ENCODE results near the gene POLR2B.
A peak's percentile ranks its signal among the peaks of the same experiment; 100 is the strongest.
"Not testable (repeated sequence)": the region's sequence is repeated elsewhere in the genome, so short reads cannot be mapped to it uniquely, and the experiment has no call there.

POLR2B gene

DNA sequence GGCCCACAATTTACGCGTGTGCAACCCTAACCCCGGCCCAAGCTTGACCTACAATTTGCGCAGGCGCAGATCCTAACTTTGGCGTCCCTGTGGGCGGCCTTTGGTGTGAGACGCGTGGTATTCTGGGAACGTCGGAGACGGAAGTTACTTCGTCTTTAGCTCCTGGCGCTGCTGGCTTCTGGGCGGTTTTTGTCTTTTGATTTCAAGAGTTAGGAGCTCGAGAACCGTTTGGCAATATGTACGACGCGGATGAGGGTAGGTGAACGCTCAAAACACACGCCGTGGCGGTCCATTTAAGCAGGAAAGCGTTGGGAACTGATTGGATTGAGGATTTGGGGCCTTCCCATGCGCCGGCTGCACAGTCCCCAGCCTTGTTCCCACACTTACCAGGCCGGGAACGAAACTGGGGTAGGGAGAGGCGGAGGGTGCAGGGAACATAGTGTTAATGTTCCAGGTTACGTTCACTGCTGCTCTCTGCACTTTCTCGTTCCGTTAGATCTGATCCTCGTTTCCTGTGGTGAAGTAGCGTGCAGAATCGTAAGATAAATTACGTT is at the start of gene POLR2B:
TSS of gene POLR2B (plus strand) at position 147 of the 554 bp plus-strand sequence. CDS start at position 237, 90 bp downstream.
- peak; percentile 96 for DNase-seq (ENCODE audit: low read depth)

DNA sequence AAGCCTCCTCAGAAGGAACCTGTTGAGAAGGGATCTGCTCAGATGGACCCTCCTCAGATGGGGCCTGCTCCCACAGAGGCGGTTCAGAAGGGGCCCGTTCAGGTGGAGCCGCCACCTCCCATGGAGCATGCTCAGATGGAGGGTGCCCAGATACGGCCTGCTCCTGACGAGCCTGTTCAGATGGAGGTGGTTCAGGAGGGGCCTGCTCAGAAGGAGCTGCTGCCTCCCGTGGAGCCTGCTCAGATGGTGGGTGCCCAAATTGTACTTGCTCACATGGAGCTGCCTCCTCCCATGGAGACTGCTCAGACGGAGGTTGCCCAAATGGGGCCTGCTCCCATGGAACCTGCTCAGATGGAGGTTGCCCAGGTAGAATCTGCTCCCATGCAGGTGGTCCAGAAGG is 48.1 kb upstream of the POLR2B start:
- no peak for DNase-seq (ENCODE audit: low read depth)

DNA sequence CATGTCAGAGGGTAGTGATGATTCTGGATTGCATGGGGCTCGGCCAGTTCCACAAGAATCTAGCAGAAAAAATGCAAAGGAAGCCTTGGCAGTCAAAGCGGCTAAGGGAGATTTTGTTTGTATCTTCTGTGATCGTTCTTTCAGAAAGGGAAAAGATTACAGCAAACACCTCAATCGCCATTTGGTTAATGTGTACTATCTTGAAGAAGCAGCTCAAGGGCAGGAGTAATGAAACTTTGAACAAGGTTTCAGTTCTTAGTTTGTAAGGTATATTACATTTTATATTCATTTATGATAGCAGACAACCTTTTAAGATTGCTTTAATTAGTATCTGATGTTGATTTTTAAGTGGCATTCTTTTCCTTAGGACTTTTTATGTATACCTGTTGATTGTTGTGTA is 46.8 kb upstream of the POLR2B start:
- DNase-seq (ENCODE audit: low read depth): no peak

DNA sequence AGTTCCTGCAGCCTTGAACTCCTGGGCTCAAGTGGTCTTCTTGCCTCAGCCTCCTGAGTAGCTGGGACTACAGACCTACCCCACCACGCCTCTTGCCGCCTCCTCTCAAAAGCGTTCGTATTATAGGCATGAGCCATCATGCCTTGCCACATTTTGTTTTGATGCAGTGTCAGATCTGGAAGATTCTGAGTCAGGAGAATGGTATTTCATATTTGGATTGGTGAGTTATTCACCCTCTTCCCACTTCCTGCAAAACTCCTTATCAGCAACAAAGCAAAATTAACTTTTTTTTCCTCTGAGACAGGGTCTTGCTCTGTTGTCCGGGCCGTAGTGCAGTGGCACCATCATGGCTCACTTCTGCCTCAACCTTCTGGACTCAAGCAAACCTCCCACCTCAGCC is 41.4 kb upstream of the POLR2B start:
- peak; percentile 95 for DNase-seq (ENCODE audit: low read depth)

DNA sequence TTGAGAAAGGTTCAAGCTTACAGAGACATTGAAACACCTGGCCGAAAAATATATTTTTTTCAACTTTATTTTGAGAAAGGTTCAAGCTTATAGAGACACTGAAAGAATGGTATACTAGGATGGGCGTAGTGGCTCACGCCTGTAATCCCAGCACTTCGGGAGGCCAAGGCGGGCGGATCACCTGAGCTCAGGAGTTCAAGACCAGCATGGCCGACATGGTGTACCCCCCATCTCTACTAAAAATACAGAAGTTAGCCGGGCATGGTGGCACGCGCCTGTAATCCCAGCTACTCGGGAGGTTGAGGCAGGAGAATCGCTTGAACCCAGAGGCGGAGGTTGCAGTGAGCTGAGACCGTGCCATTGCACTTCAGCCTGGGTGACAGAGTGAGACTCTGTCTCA is 38.9 kb upstream of the POLR2B start:
- not testable (repeated sequence) for DNase-seq (ENCODE audit: low read depth)

DNA sequence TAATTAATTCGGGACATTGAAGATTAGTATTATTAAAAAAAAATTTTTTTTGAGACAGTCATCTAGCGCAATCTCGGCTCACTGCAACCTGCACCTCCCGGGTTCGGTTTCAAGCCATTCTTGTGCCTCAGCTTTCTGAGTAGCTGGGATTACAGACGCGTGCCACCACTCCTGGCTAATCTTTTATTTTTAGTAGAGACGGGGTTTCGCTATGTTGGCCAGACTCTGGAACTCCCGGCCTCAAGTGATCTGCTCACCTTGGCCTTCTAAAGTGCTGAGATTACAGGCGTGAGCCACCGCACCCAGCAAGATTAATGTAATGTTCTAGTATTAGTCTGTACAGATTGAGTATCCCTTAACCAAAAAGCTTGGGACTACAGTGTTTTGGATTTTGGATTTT is 38.3 kb upstream of the POLR2B start:
- no peak for DNase-seq (ENCODE audit: low read depth)

DNA sequence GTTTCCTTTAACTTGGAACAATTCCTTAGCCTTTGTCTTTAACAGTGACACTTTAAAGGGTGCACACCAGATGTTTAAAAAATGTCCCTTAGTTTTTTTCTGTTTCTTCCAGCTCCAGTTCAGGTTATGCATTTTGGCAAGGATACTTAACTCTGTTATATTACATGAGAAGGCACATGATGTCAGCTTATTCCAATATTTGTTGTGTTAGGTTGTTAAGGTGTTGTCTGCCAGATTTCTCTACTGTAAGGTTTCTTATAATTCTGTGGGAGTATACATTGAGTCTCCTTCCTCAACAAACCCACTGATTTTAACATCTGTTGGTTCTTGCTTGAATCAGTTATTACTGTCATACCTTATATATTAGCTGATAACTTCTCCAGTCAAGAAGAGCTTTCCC is 37.7 kb upstream of the POLR2B start:
- DNase-seq (ENCODE audit: low read depth): no peak

DNA sequence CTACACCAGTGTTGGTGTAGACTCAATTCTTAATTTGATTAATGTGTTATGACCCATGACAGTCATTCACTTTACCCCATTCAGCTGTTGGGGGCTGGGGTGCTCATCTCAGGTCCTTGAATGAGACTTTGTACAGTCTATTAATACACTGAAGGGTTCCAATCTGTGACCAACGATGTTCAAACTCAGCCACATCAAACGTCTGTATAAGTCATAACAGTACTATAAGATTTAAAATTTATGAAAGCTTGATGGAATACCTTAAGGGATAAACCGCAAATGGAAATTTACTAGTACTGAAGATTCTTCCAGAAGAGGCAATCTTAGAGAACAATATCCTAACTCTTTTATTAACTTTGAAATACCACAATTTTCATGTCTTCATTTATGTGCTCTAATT is 37.3 kb upstream of the POLR2B start:
- DNase-seq (ENCODE audit: low read depth): no peak

DNA sequence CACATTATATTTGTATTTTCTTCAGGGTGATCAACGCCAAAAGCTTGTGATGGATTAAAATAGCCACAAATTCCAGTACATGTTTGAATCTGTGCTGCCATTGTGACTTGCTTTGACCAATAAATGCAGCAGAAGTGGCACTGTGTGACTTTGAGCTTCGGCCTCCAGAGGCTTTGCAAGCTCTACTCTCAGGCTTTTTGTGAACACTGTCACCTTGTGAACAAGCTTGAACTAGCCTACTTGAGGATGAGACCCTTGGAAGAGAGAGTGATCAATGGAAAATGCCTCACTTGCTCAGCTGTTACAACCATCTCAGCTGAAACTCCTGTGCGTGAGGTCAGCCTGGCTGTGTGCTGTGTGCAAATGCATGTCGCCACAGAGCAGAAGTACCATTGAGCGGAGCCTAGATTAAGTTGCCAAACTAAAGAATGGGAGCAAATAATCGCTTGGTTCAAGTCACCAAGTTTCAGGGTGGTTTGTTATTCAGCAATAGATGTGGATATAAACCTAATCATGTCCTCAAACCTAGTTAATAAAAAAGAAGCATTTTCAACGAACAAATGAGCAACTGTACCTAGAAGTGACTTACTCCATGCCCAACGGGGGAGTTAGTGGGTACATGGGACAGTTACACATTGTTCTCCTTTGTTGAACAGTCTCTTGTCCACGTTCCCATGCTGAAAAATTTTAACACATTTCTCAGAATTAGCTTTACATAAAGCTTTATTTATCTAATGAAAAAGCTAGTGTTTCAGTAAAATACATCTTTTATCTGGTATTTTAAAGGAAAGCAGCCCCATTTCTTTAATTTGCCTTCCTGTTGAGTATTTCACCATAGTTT is 24.8 kb upstream of the POLR2B start:
- DNase-seq (ENCODE audit: low read depth): no peak

DNA sequence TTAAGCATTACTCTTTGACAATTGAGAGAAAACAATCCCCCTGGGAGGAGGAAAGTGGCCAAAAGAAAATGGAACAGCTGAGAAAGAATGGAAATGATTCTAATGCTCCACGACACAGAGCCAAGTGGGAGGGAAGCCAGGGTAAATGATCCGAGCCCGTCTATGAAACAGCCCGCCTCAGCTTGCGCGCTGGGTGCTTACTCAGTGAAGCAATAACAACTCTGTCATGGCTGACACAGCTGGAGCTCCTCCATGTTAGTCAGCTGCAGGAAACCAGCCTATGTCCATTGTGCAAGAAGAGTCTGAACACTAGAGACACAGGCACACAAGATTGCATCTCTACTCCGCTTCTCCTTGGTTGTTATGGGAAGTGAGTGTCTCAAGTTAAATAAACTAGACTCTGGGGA is 20.6 kb upstream of the POLR2B start:
- peak; percentile 93 for DNase-seq (ENCODE audit: low read depth)

DNA sequence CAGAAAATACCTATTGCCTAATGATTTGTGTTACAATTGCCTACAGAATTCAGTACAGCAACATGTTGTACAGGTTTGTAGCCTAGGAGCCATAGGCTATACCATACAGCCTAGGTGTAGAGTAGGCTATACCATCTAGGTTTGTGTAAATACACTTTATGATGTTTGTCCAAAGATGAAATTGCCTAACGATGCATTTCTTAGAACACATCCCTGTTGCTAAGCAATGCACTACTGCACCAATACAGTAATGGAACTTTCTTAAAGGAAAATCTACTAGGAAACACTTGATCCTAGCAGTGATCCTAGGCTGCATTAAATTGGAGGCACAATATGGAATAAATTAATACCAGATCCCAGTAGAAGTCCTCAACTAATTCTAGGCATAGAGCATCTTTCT is 19.6 kb upstream of the POLR2B start:
- no peak for DNase-seq (ENCODE audit: low read depth)

DNA sequence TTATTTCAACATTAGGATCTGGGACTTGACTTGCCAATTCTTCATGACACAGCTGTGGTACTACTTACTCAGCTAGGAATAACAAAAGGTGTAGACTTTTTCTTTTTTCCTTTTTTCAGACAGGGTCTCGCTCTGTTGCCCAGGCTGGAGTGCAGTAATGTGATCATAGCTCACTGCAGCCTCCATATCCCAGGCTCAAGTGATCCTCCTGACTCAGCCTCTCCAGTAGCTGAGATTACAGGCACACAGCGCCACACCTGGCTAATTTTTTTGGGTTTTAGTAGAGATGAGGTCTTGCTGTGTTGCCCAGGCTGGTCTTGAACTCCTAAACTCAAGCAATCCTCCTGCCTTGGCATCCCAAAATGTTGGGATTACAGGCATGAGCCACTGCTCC is 17.6 kb upstream of the POLR2B start:
- DNase-seq (ENCODE audit: low read depth): no peak

DNA sequence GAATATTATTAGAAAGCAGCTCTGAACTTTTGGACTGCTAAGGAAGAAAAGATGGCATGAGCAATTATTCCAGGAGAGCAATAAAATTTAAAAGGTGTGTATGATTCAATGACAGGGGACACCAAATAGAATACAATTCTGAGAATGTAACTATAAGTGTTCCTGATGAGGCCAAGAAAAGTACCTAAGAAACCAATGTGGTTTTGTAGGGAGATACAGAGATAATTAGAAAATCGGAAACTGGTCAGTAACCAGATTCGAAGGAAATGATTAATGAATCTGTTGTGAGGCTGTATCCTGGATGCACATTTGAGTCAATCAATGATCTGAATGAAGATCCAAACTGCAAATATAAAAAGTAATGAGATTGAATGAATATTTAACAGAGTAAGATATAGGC is 7.3 kb upstream of the POLR2B start:
- DNase-seq (ENCODE audit: low read depth): no peak

DNA sequence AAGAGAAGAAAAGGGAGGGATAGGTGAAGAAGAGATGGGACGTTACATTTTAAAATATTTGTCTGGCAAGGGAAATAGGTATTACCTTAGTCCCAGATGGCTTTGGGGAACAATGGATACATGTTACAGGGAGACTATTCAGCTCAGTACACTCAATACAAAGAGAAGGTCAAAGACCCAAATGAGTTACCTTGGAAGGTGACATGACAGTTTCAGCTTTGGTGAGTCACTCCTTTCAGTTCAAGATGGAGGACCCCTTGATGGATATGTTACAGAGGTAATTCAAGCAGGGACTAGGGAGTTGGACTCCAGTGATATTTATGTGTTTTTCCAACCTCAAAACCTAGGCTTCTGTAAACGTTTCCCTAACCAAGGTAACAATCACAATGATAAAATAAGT is 6.3 kb upstream of the POLR2B start:
- no peak for DNase-seq (ENCODE audit: low read depth)

DNA sequence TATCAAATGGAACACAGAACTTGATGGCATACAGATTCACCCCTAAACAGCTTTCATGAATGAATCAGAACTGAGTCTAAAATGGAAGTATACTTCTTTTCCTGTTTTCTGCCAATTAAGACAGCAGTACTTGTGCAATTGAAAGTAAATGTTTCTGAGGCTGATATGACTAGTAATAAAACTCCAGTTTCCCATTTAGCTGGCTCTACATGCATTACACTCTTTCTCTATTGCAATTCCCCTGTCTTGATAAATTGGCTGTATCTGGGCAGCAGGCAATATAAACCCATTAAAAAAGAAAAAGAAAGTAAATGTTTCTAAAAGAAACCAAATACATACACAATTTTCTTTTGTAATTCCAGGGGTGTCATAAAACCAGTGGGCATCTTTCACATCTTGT is 5.9 kb upstream of the POLR2B start:
- DNase-seq (ENCODE audit: low read depth): no peak

DNA sequence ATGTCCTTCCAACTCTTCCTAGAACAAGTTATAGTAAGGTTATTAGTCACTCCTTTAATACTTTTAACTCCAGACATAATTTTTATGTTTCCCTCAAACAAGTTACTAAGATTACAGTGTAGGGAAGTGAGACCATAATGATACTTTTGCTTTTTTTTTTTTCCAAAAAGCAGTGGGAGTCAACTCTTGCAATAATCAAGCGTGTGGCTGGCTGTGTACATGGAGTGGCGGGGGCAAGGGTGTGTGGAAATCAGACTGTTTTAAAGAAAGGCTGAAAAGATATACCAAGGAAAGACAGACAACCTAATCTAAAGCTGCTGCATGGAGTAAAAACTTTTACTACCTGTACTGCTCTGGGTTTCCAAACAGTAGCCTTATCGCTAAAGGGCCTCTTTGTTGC is 5.4 kb upstream of the POLR2B start:
- no peak for DNase-seq (ENCODE audit: low read depth)

DNA sequence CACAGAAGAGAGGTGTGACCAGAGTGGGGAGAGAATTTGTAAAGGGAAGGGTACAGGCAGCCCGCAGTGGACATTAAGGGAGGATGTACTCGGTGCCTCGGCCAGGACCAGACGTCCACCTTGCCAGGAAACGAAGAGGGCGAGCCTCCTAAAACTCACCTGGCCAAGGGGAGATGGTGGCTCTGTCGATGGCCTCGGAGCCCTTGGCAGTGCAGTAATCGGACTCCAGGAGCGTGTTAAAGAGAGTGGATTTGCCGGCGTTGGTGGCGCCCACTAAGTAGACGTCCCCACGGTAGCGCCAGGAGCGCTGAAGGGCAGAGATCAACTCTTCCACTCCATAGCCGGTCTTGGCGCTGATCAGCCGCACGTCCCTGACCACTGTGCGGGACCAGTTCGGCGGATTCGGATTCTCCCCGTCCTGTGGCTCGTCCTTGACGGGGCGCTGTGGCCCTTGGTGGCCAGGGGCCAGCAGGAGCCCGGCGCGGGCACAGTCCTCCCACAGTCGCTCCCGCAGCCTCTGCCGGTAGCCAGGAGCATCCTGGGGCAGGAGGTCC is 2.3 kb upstream of the POLR2B start:
- DNase-seq (ENCODE audit: low read depth): peak; percentile 27

DNA sequence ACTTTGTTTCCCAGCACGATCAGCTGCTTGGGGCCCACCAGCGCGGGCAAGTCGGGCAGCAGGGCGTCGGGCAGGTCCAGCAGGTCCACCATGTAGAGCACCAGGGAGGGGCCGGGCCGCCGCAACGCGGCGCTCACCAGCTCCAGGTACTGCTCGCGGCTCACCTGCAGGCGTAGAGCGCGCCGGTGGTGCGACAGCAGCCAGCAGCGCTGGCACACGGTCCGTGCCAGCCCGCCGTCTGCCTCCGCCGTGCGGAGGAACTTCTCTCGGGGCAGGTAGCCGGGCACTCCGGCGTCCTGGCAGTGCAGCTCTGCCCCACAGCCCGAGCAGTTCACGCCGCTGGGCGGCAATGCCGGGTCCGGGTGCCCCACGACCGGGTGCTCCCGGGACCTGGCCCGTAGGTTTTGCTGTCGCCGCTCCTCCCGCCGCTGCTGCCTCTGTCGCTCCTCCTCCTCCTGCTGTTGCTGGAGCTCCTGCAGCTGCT is 1.8 kb upstream of the POLR2B start:
- no peak for DNase-seq (ENCODE audit: low read depth)

DNA sequence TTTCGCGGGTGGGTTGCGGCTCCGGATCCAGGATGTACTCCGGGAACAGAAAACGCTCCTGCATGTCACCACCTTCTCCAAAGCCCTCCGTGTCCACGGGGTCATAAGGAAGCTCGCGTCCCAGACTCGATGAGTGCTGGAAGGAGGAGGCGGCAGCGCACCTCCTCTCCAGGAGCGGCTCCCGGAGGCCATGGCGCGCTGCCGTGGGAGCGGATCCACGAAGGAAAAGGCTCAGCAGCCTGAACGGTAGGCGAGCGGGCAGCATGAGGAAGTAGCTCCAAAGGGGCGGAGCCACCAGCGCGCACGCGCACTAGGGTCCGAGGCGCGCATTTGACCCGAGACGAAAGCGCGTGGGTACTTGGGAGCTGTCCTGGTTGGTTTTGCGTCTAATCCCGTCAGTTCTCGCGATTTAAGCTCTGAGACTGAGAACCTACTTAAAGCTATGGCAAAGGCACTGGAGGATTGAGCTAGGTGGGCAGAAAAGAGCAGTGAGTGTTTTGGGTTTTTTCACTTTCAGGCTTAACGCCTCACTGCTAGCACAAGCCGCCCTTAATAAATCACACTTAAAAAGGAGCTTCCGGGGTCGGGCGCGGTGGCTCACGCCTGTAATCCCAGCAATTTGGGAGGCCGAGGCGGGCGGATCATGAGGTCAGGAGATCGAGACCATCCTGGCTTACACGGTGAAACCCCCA is 1.2 kb upstream of the POLR2B start, which contains the start of gene NOA1:
TSS of gene NOA1 (minus strand) at position 286 of the 692 bp plus-strand sequence. CDS start at position 265, 21 bp downstream.
- peak; percentile 99 for DNase-seq (ENCODE audit: low read depth)

DNA sequence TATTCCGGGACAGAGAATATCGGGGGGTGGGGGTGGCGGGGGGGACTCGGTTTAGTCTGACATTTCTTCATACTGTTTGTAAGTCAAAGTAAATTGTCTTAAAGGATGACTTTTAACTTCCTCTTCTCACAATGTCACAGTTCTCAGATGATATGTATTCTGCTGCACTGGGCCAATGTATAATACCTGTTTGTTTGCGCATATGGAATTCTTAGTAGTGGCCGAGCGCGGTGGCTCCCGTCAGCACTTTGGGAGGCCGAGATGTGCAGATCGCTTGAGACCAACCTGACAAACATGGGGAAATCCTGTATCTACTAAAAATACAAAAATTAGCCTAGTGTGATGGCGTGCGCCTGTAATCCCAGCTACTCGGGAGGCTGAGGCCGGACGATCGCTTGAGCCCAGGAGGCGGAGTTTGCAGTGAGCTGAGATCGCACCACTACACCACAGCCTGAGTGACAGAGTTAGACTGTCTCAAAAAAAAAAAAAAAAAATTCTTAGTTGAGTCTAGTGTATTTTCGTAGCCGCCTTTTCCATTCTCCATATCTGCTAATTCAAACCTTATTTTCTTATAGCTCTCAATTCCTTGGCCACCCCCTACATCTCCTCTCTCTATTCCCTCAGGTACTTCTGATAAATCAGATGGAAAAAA is 851 bp downstream of the POLR2B start:
- peak; percentile 50 for DNase-seq (ENCODE audit: low read depth)

DNA sequence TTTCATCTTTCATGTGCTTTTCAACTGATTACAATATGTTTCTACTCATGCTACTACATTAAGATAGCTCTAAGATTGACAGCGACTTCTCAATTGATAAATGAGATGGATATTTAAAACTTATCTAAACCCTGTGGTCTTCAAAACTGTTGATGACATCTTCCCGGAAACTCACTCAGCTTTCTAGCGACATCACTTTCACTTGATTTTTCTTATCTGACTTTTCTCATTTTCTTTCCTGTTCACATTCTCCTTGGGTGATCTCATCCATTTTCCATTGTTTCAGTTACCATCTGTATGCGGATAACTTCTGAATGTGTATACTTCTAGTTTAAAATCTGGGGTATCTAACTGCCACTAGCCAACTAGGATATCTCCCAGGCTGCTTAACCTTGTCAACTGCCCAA is 3.1 kb downstream of the POLR2B start:
- DNase-seq (ENCODE audit: low read depth): peak; percentile 47

DNA sequence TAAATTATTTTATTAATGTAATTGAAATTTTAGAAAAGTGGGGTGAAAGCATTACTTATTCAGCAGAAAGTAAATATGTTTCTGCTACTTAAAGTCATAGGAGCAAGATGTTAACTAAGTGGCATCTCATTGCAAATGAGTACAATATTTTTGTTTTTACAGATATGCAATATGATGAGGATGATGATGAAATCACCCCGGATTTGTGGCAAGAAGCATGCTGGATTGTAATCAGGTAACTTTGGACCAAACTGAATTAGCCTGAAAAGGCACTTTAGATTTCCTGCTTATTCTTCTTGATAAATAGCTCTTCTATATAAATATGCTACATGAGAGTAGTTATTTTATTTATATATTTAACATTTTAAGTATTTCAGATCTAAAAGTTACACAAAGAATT is 7.5 kb downstream of the POLR2B start:
- no peak for DNase-seq (ENCODE audit: low read depth)
